GM04503 (cell line): Measurements from ENCODE around the gene PTPN4.
A peak's percentile ranks its signal among the peaks of the same experiment; 100 is the strongest.

Experiments
- DNase-seq: peaks from one replicate; pipeline ENCODE4 v3.0.0-alpha.2; 2012; ENCODE audit warnings: low read depth

Gene PTPN4, protein sequence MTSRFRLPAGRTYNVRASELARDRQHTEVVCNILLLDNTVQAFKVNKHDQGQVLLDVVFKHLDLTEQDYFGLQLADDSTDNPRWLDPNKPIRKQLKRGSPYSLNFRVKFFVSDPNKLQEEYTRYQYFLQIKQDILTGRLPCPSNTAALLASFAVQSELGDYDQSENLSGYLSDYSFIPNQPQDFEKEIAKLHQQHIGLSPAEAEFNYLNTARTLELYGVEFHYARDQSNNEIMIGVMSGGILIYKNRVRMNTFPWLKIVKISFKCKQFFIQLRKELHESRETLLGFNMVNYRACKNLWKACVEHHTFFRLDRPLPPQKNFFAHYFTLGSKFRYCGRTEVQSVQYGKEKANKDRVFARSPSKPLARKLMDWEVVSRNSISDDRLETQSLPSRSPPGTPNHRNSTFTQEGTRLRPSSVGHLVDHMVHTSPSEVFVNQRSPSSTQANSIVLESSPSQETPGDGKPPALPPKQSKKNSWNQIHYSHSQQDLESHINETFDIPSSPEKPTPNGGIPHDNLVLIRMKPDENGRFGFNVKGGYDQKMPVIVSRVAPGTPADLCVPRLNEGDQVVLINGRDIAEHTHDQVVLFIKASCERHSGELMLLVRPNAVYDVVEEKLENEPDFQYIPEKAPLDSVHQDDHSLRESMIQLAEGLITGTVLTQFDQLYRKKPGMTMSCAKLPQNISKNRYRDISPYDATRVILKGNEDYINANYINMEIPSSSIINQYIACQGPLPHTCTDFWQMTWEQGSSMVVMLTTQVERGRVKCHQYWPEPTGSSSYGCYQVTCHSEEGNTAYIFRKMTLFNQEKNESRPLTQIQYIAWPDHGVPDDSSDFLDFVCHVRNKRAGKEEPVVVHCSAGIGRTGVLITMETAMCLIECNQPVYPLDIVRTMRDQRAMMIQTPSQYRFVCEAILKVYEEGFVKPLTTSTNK

GRCh38 chr2:119759451-119760236 is at the start of gene PTPN4:
PTPN4 (plus strand) TSS chr2:119759922; CDS start chr2:119809854, 49,932 bp downstream.
- DNase-seq, result peak; percentile 90

DNA sequence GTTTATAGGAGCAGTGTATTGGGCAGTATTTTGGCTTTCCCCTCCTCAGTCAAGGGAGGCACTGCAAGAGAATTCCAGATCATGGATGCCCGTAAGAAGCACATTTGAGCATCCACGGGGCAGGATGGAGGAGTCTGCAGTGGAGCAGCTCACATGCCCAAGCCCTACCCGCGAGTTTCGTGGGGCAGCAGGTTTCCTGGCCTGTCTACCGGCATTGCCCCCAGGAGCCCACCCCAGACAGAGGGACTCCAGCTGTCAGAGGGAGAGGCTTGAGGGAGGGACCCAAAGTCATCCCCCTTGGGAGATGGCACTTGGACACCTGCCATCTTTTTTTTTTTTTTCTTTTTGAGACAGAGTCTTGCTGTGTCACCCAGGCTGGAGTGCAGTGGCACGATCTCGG is 49.4 kb upstream of the PTPN4 start:
- no peak for DNase-seq

GRCh38 chr2:119711352-119711751 is 48.4 kb upstream of the PTPN4 start:
- no peak for DNase-seq

DNA sequence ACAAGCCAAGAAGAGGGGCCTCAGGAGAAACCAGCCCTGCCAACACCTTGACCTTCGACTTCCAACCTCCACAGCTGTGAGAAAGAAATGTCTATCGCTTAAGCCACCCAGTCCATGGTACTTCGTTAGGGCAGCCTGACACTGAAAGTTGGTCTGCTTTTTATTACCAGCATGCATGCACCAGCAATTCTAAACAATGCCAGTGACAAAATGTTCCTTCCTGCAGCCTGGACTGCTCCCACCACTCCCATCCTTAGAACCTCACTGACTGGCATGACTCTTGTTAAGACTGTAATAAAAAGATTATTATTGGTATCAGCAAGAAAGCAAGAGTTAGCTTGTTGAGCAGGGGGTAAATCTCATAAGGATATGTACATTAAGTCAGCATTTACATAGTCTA is 47.2 kb upstream of the PTPN4 start:
- no peak for DNase-seq

DNA sequence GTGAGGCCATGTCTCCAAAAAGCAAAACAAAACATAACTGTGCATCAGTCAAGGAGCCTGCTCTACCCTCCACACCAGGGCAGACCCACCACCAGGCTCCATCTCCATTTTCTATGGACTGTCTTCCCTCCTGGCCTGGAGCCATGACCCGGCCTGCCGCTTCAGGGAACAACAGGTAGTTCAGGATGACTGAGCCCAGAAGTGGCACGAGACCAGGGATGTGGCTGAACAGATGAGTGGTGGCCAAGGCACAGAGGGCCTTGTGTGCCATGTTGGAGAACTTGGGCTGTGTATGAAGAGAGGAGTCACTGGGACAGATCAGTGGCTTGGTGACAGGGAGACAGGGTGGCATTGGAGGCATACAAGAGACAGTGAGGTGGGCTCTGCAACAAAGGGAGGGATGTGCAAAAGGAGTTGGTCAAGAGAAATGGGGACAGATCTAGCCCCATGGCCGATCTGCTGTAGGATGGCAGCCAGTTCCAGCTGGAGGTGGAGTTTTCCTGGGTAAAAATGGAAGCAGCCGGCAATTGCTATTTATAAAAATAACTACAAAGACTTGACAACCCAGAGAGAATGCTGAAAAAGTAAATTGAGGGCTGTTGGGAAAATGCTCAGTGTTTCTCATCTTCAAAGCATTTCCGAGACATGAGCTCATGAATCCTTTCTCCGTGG is 45.8 kb upstream of the PTPN4 start:
- DNase-seq, result no peak

- DNase-seq, result no peak
These were observed 44.1 kb upstream of the PTPN4 start for GRCh38 chr2:119715409-119716283.

- no peak for DNase-seq
These were observed 43.4 kb upstream of the PTPN4 start for GRCh38 chr2:119716284-119716672.

GRCh38 chr2:119718501-119719260 is 41.0 kb upstream of the PTPN4 start:
- no peak for DNase-seq

GRCh38 chr2:119719261-119719627 is 40.5 kb upstream of the PTPN4 start:
- no peak for DNase-seq

- no peak for DNase-seq
These were observed 38.7 kb upstream of the PTPN4 start for GRCh38 chr2:119721043-119721442.

DNA sequence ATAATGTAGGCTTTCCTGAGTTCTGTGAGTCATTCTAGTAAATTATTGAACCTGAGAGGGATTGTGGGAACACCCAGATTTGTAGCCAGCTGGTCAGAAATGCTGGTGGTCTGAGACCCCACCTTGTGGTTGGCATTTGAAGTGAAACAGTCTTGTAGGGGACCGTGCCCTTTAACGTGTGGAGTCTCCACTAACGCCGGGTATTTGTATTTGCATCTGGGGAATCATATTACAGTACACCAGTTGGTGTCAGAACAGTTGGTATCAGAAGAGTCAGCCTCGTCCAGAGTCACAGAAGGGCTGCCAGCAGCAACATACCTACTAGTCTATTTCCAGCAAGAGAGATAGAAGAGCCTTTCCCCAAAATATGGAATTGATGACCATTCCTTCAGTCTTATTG is 38.3 kb upstream of the PTPN4 start:
- DNase-seq, result no peak

DNA sequence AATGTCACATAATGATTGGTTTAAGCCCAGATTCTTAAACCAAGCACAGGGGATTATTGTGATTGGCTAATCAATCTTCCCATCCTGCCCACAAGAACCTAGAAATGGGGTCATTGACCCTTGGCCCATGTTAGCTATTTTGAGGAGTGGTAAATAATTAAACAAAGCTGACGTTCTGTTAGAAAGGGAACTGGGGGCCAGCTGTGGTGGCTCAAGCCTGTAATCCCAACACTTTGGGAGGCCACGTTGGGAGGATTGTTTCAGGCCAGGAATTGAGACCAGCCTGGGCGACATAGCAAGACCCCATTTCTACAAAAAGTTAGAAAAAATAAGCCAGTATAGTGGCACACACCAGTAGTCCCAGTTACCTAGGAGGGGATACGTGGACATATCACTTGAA is 37.8 kb upstream of the PTPN4 start:
- DNase-seq, result no peak

GRCh38 chr2:119723186-119723585 is 36.5 kb upstream of the PTPN4 start:
- no peak for DNase-seq

- DNase-seq, result no peak
These were observed 35.8 kb upstream of the PTPN4 start for GRCh38 chr2:119723784-119724467.

DNA sequence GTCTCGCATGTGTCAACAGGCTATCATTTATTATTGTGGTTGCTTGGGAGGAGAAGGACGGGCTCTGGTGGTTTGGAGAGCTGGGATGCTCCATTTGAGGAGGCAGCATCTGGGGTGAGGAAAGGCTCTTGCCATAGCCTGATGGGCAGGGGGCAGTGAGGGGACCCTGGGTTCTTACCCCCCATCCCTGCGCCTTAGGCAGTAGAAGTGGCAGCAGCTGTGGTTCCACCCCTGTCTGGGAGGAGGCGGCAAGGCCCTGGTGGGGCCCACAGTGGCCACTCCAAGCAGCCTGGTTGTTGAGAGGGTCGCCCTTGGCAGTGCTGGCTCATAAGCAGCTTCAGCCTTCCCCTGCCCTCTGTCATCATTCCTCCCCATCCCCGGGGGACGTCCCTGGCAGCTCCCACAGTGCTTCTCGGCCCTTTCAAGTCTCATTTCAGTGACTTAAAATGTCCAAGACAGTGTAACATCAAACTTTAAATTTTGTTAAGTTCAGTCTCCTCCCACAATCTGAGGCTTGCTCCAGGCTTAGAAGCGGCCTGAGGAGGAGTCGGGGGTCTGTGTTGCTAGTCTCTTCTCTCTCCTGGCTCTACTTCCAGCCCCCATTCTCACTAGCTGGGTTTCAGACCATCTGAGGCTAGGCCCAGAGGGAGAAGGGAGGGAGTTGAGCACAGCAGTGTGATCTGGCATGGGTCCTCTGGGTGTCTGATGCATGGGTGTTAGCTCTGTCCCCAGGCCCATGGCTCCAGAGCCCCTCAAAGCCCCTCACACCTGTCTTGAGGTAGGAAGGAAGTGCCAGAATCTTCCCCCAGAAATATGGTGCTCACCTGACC is 34.9 kb upstream of the PTPN4 start:
- no peak for DNase-seq

GRCh38 chr2:119727493-119727892 is 32.2 kb upstream of the PTPN4 start:
- no peak for DNase-seq

- no peak for DNase-seq
These were observed 31.3 kb upstream of the PTPN4 start for GRCh38 chr2:119728421-119728820.

GRCh38 chr2:119730671-119731177 is 29.0 kb upstream of the PTPN4 start:
- DNase-seq, result no peak
